ENCODE results near the gene SH3BGR.

- TF ChIP-seq GATA2 (IDR thresholded peaks at IDR 0.05; ENCODE audit: low read depth, low read length) (no peak; the same call in 1 of the 2 replicates), GATA3 (IDR thresholded peaks at IDR 0.05; ENCODE audit: low read depth, low read length) (no peak)
Measured at GRCh38 chr21:39564200-39564599, 112.4 kb downstream of the SH3BGR start.
